Esophagus muscularis mucosa (tissue), 4 donors: ENCODE measurements around the gene NKD2. TPM values are rescaled to one million over a fixed set of nuclear protein-coding genes. Genes with fewer than 3 reads are reported as not detected.

Source experiments
- DNase-seq: peaks from one replicate; pipeline ENCODE4 v3.0.0-alpha.2; 2017; ENCODE audit errors: extremely low spot score
- H3K27ac ChIP-seq, 4 donors: fragments of 200-600 bp; sonication (generic); replicated peaks in 1 of 4; 1 replicate in 3 of 4; 2 replicates in 1 of 4; pipeline ENCODE4 v1.5.1; 2016 to 2019; ENCODE audit warnings: mild to moderate bottlenecking in 1 of 4
- H3K27me3 ChIP-seq, 4 donors: fragments of 200-600 bp; sonication (generic); one replicate each; pipeline versions ENCODE4 v1.5.1 to v1.6.0; 2016 to 2019
- H3K36me3 ChIP-seq, 4 donors: fragments of 200-600 bp; sonication (generic); one replicate each; pipeline ENCODE4 v1.5.1; 2016 to 2019
- H3K4me1 ChIP-seq, 4 donors: fragments of 200-600 bp; sonication (generic); one replicate each; pipeline ENCODE4 v1.5.1; 2016 to 2019
- H3K4me3 ChIP-seq, 4 donors: fragments of 200-600 bp; sonication (generic); 1 replicate in 2 of 4; 2 replicates in 2 of 4; pipeline ENCODE4 v1.5.1; 2016 to 2019; ENCODE audit warnings: mild to moderate bottlenecking in 4 of 4, moderate library complexity in 1 of 4
- H3K9me3 ChIP-seq, 4 donors: fragments of 200-600 bp; sonication (generic); 1 replicate in 3 of 4; 2 replicates in 1 of 4; pipeline ENCODE4 v1.5.1; 2016 to 2019
- CTCF ChIP-seq, 3 experiments: fragments of 200-600 bp in 2 of 3; fragments of 450-650 bp in 1 of 3; sonication (generic) in 2 of 3; IDR thresholded peaks; one replicate each; pipeline ENCODE4 v1.5.1; 2017 to 2019; ENCODE audit warnings: antibody characterized with exemption in 3 of 3, mild to moderate bottlenecking in 2 of 3, moderate library complexity in 1 of 3
- EP300 ChIP-seq: sonication (generic); formaldehyde crosslinking; IDR thresholded peaks from one replicate; pipeline ENCODE4 v1.6.1; 2017; ENCODE audit warnings: antibody characterized with exemption
- POLR2A ChIP-seq: fragments of 450-650 bp; IDR thresholded peaks from one replicate; pipeline ENCODE4 v1.6.1; 2017; ENCODE audit warnings: antibody characterized with exemption, moderate library complexity, mild to moderate bottlenecking, low read depth
- POLR2AphosphoS5 ChIP-seq, 2 donors: sonication (generic); formaldehyde crosslinking; IDR thresholded peaks; one replicate each; pipeline ENCODE4 v1.6.1; 2017; ENCODE audit warnings: antibody characterized with exemption in 2 of 2
- WGBS: methylation state at CpG from one replicate; pipeline ENCODE4 v1.1.5; 2018; 5-methylcytosine and 5-hydroxymethylcytosine counted together
- intact Hi-C: fragments of 100-400 bp; cut with DNase I; formaldehyde crosslinking; loops from one replicate; pipeline ENCODE4 v1.15.1; 2023
- total RNA-seq, 4 donors: library from RNA; depleted of rRNA; stranded (reverse); fragments of >200 nt; gene quantifications; one replicate each; pipeline versions ENCODE4 v1.1.0 to v1.2.1, GENCODE V29; 2016

Gene NKD2
- total RNA-seq, 4 donors from 2014 or later: 3.0 to 6.6 (median 5.4) TPM

- intact Hi-C loops: no loop called here
- 93% methylated on average over 13 of the region's 17 CpGs for WGBS
- no peaks in the 10 kb centered on the region for H3K9me3 ChIP-seq
- H3K36me3 ChIP-seq: peaks cover 16 to 70% (median 64%) of the 10 kb centered on the region in 4 donors
- H3K27ac ChIP-seq: no peak overlapping the region
- TF ChIP-seq CTCF (IDR thresholded peaks at IDR 0.05) (no peak), EP300 (no peak), POLR2AphosphoS5 (IDR thresholded peaks at IDR 0.05) (no peak), POLR2A (no peak)
- no peaks in the 10 kb centered on the region for H3K27me3 ChIP-seq
- no peak overlapping the region for H3K4me3 ChIP-seq
- no peak for DNase-seq
- H3K4me1 ChIP-seq: peaks cover 0 to 5% (median 0%) of the 10 kb centered on the region in 4 donors
These were observed 43.5 kb downstream of the NKD2 start for GRCh38 chr5:1052076-1052475.

GRCh38 chr5:1052641-1053390 is 44.2 kb downstream of the NKD2 start:
- no peaks in the 10 kb centered on the region for H3K27me3 ChIP-seq
- DNase-seq: no peak
- intact Hi-C loops: no loop called here
- no peak overlapping the region for H3K27ac ChIP-seq
- H3K36me3 ChIP-seq: peaks cover 17 to 78% (median 71%) of the 10 kb centered on the region in 4 donors
- H3K4me3 ChIP-seq: no peak overlapping the region
- H3K9me3 ChIP-seq: no peaks in the 10 kb centered on the region
- TF ChIP-seq EP300: no peak
- no peak for TF ChIP-seq CTCF (IDR thresholded peaks at IDR 0.05)
- H3K4me1 ChIP-seq: peaks cover 0 to 5% (median 0%) of the 10 kb centered on the region in 4 donors
- 90% methylated on average over 20 of the region's 29 CpGs for WGBS

GRCh38 chr5:1053391-1054017 is 44.9 kb downstream of the NKD2 start:
- TF ChIP-seq POLR2A (no peak), CTCF (IDR thresholded peaks at IDR 0.05) (no peak), POLR2AphosphoS5 (IDR thresholded peaks at IDR 0.05) (no peak), EP300 (no peak)
- no peak for DNase-seq
- Histone ChIP-seq H3K27me3 (no peaks in the 10 kb centered on the region), H3K4me3 (no peak overlapping the region), H3K9me3 (no peaks in the 10 kb centered on the region), H3K27ac (no peak overlapping the region), H3K4me1 (peaks cover 0 to 5% (median 0%) of the 10 kb centered on the region in 4 donors), H3K36me3 (peaks cover 17 to 84% (median 78%) of the 10 kb centered on the region in 4 donors)
- intact Hi-C loops: no loop called here
- WGBS: 91% methylated on average over 23 of the region's 32 CpGs

- Histone ChIP-seq H3K27ac (no peak overlapping the region), H3K36me3 (peaks cover 17 to 91% (median 84%) of the 10 kb centered on the region in 4 donors), H3K27me3 (no peaks in the 10 kb centered on the region), H3K9me3 (no peaks in the 10 kb centered on the region), H3K4me3 (no peak overlapping the region), H3K4me1 (peaks cover 0 to 5% (median 0%) of the 10 kb centered on the region in 4 donors)
- TF ChIP-seq POLR2A (no peak), POLR2AphosphoS5 (IDR thresholded peaks at IDR 0.05) (no peak), CTCF (IDR thresholded peaks at IDR 0.05) (no peak), EP300 (no peak)
- WGBS: 91% methylated on average over 39 of the region's 39 CpGs
- intact Hi-C loops: no loop called here
- DNase-seq: no peak
These were observed 45.6 kb downstream of the NKD2 start for GRCh38 chr5:1054018-1054798.
